Body of pancreas (tissue), 4 donors: ENCODE measurements around the gene CFAP46. TPM values are rescaled to one million over a fixed set of nuclear protein-coding genes. Genes with fewer than 3 reads are reported as not detected.
A peak's percentile ranks its signal among the peaks of the same experiment; 100 is the strongest.

Experiments used
- ATAC-seq: fragments of 150-250 bp; one replicate; pipeline ENCODE4 v1.9.1; 2016
- DNase-seq, 4 donors: peaks; one replicate each; pipeline ENCODE4 v3.0.0-alpha.2; 2019
- H3K27ac ChIP-seq, 4 donors: fragments of 200-600 bp; sonication (generic); 1 replicate in 3 of 4; 2 replicates in 1 of 4; pipeline versions ENCODE4 v1.5.1 to v1.6.1; 2016 to 2019; ENCODE audit warnings: mild to moderate bottlenecking in 1 of 4, mixed read lengths in 1 of 4, moderate library complexity in 1 of 4
- H3K27me3 ChIP-seq, 2 donors: fragments of 200-600 bp; sonication (generic); one replicate each; pipeline ENCODE4 v1.6.0; 2016; ENCODE audit warnings: mild to moderate bottlenecking in 1 of 2
- H3K36me3 ChIP-seq, 2 donors: fragments of 200-600 bp; sonication (generic); replicated peaks in 1 of 2; 2 replicates each; pipeline ENCODE4 v1.5.1; 2016; ENCODE audit warnings: low read depth in 2 of 2; ENCODE audit not compliant: insufficient read depth in 1 of 2
- H3K4me1 ChIP-seq: fragments of 200-600 bp; sonication (generic); one replicate; pipeline ENCODE4 v1.6.0; 2016
- H3K4me3 ChIP-seq, 2 donors: fragments of 200-600 bp; sonication (generic); 1 replicate in 1 of 2; 2 replicates in 1 of 2; pipeline ENCODE4 v1.5.1; 2016 to 2019
- H3K9me3 ChIP-seq, 3 donors: fragments of 200-600 bp; sonication (generic); 1 replicate in 2 of 3; 2 replicates in 1 of 3; pipeline ENCODE4 v1.5.1; 2016
- CTCF ChIP-seq, 7 experiments: fragments of 450-650 bp in 4 of 7; fragments of 200-600 bp in 3 of 7; sonication (generic) in 3 of 7; IDR thresholded peaks; one replicate each; pipeline ENCODE4 v1.5.1; 2016 to 2019; ENCODE audit warnings: antibody characterized with exemption in 7 of 7
- POLR2A ChIP-seq, 3 donors: fragments of 450-650 bp; IDR thresholded peaks; one replicate each; pipeline ENCODE4 v1.6.1; 2016; ENCODE audit warnings: antibody characterized with exemption in 3 of 3, mild to moderate bottlenecking in 2 of 3
- WGBS, 2 donors: methylation state at CpG; one replicate each; pipeline ENCODE4 v1.1.5; 2017; 5-methylcytosine and 5-hydroxymethylcytosine counted together
- intact Hi-C: fragments of 100-400 bp; cut with DNase I; formaldehyde crosslinking; loops from one replicate; pipeline ENCODE4 v1.15.1; 2023
- total RNA-seq, 2 donors: library from RNA; depleted of rRNA; stranded (reverse); fragments of >200 nt; gene quantifications; one replicate each; pipeline ENCODE4 v1.1.0, GENCODE V29; 2016

CFAP46 gene
- total RNA-seq, 2 donors from 2014 or later: 0.33 to 0.52 TPM

GRCh38 chr10:132938472-132939339, 3.7 kb downstream of the CFAP46 start:
- intact Hi-C loops: loop anchor here (5.0 kb wide), 1 partner anchor 189 kb away; no protein-coding TSS in a partner anchor
- ATAC-seq: no peak
- WGBS, 2 donors: 56 to 65% methylated on average over 16 to 27 of the region's 27 CpGs
- no peak overlapping the region for H3K4me3 ChIP-seq
- H3K27me3 ChIP-seq: peaks cover 0 to 11% of the 10 kb centered on the region in 2 donors
- H3K4me1 ChIP-seq: peaks cover 19% of the 10 kb centered on the region
- H3K36me3 ChIP-seq: no peaks in the 10 kb centered on the region
- H3K27ac ChIP-seq: no peak overlapping the region
- no peak for DNase-seq
- H3K9me3 ChIP-seq: no peaks in the 10 kb centered on the region
- no peak for TF ChIP-seq POLR2A (IDR thresholded peaks at IDR 0.05)
- peak in 1 of 7 experiments; percentile 7 for TF ChIP-seq CTCF (IDR thresholded peaks at IDR 0.05)

GRCh38 chr10:132937861-132938260, 4.5 kb downstream of the CFAP46 start:
- H3K27ac ChIP-seq: no peak overlapping the region
- WGBS, 2 donors: 71 to 81% methylated on average over 13 to 19 of the region's 19 CpGs
- H3K4me3 ChIP-seq: no peak overlapping the region
- H3K4me1 ChIP-seq: peaks cover 15% of the 10 kb centered on the region
- peaks cover 0 to 4% of the 10 kb centered on the region in 2 donors for H3K27me3 ChIP-seq
- no peak for ATAC-seq
- no peaks in the 10 kb centered on the region for H3K36me3 ChIP-seq
- intact Hi-C loops: loop anchor here (5.0 kb wide), 1 partner anchor 189 kb away; no protein-coding TSS in a partner anchor
- TF ChIP-seq CTCF (IDR thresholded peaks at IDR 0.05) (no peak), POLR2A (IDR thresholded peaks at IDR 0.05) (no peak)
- DNase-seq: no peak
- H3K9me3 ChIP-seq: no peaks in the 10 kb centered on the region

GRCh38 chr10:132934953-132935352, 7.4 kb downstream of the CFAP46 start:
- TF ChIP-seq POLR2A (IDR thresholded peaks at IDR 0.05): no peak
- no peak for TF ChIP-seq CTCF (IDR thresholded peaks at IDR 0.05)
- intact Hi-C loops: loop anchor here (5.0 kb wide), 1 partner anchor 192 kb away; no protein-coding TSS in a partner anchor
- Histone ChIP-seq H3K36me3 (no peaks in the 10 kb centered on the region), H3K27me3 (no peaks in the 10 kb centered on the region), H3K9me3 (no peaks in the 10 kb centered on the region), H3K4me1 (no peaks in the 10 kb centered on the region), H3K4me3 (no peak overlapping the region), H3K27ac (no peak overlapping the region)
- DNase-seq: no peak
- ATAC-seq: no peak
- WGBS, 2 donors: 70 to 71% methylated on average over 6 of the region's 6 CpGs

- intact Hi-C loops: no loop called here
- DNase-seq: no peak
- TF ChIP-seq CTCF (IDR thresholded peaks at IDR 0.05): no peak
- TF ChIP-seq POLR2A (IDR thresholded peaks at IDR 0.05): no peak
- Histone ChIP-seq H3K4me1 (no peaks in the 10 kb centered on the region), H3K27ac (no peak overlapping the region), H3K27me3 (no peaks in the 10 kb centered on the region), H3K4me3 (no peak overlapping the region), H3K36me3 (no peaks in the 10 kb centered on the region), H3K9me3 (no peaks in the 10 kb centered on the region)
- 85% methylated on average over 17 to 27 of the region's 30 CpGs for WGBS, 2 donors
- no peak for ATAC-seq
Observed at GRCh38 chr10:132933308-132934042, 8.9 kb downstream of the CFAP46 start.
